ENCODE results near the gene ATP13A2.
"Not testable (repeated sequence)": the region's sequence is repeated elsewhere in the genome, so short reads cannot be mapped to it uniquely, and the experiment has no call there.

The ATP13A2 gene

DNA sequence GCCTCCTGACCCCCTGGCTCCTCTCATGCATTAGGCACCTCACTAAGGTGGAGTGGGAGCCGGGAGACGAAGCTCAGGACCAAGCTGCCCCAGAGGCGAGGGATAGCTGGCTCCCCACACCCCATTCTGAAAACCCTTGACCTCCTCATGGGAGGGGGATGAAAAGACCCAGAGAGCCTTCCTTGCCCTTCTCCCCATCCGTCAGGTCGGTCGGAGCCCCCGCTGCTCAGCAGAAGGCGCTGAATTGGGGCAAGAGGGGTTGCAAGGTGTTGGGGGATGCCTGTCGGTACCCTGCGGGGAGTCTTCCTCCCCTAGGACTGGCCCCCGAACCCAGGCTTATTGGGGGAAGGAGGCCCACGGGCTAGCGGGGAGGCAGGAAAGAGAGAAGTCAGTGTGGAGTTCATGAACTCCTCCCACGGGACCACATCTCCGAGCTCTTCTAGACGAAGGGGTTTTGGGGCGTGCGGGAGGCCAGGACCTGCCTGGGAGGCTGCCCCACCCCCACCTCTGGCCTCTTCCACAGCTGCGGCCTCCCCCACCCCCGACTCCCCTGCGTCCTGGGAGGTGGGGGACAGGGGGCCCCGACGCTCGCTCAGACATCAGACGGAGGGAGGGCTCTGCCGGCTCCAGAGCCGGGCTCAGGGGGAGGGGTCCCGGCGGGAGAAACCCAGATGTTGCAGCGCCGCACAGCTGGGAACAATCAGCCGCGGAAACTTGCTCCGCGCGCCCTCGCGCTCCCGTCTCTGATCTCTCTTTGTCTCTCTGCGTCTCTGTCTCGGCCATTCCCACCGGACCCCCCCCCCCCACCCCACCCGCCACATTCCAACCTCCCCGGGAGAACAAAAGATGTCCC lies 32.0 kb downstream of the ATP13A2 start:
- no peak for DNase-seq (ENCODE audit: low read depth in 3 of 3)

GRCh38 chr1:16978567-16979474 lies 32.9 kb downstream of the ATP13A2 start:
- no peak for DNase-seq (ENCODE audit: low read depth in 3 of 3)

DNA sequence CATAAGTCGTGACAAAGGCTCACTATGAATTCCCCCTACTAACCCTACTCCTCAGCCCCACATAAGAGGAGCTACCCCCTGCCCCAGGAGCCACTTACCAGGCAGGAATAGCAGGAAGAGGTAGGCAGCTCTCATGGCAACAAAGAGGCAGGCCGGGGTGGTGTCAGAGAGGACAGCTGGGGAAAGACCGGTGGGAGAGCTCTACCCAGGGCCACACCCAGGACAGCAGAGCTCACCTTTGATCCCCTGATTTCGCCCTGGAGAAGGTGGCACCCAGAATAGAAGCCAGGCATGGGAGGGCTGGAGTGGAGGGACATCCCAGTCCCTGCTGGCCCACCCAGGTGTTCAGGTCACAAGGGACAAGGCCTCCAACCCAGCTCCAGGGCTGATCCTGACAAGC lies 33.6 kb downstream of the ATP13A2 start:
- DNase-seq (ENCODE audit: low read depth in 3 of 3): no peak

DNA sequence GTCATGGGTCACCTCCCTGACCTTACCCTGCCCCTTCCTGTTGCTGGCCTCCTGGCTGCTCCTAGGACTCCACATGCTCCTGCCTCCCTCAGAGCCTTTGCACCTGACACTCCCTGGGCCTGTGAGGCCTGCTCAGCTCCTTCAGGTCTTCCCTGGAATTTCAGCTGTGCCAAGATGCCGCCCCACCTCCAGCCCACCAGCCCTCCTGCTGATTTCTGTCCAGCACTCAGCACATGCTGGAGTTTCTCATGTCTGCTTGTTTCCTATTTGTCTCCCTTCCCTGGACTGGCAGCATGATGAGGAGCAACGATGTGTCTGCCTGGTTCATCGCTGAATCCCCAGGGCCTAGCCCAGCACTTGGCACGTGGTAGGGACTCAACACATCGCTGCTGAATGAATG lies 34.4 kb downstream of the ATP13A2 start:
- no peak for DNase-seq (ENCODE audit: low read depth in 3 of 3)

- no peak for DNase-seq (ENCODE audit: low read depth in 3 of 3)
Observed at GRCh38 chr1:16976966-16977365, 34.8 kb downstream of the ATP13A2 start.

DNA sequence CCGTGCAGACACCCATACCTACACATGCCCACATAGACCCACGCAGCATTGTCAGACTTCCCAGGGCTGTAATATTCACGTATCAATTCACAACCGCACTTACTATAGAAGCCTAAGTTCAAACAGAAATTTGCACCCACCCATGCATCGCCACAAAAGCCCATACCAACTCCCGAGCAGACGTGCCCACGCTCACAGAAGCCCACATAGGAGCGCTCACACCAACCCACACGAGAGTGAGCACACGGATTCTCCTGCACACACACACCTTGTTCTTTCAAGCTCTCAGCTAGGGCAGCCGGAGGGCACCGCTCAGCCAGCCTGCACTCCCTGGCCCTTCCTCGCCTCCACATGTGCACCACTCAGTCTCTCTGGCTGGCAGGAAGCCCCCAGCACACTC lies 35.9 kb downstream of the ATP13A2 start:
- DNase-seq (ENCODE audit: low read depth in 3 of 3): no peak

DNA sequence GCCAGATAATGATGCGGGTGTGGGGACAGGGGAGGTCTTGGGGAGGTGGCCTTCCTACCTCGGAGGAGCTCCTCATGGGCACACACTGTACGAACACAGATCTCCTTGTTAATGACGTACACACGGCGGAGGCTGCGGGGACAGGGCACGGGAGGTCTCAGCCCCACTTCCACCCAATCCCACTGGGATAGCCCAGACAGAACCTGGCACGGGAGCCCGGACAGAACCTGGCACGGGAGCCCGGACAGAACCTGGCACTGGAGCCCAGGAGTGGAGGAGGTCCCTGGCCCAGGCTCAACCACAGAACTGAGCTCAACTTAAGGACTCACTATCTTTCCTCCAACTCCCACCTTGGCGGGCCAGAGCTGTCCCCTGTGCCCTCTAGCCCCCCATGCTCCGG lies 36.5 kb downstream of the ATP13A2 start:
- no peak for DNase-seq (ENCODE audit: low read depth in 3 of 3)

- DNase-seq (ENCODE audit: low read depth in 3 of 3): no peak
Observed at GRCh38 chr1:16973215-16973614, 38.5 kb downstream of the ATP13A2 start.

GRCh38 chr1:16972189-16972895 lies 39.4 kb downstream of the ATP13A2 start:
- DNase-seq (ENCODE audit: low read depth in 3 of 3): no peak

DNA sequence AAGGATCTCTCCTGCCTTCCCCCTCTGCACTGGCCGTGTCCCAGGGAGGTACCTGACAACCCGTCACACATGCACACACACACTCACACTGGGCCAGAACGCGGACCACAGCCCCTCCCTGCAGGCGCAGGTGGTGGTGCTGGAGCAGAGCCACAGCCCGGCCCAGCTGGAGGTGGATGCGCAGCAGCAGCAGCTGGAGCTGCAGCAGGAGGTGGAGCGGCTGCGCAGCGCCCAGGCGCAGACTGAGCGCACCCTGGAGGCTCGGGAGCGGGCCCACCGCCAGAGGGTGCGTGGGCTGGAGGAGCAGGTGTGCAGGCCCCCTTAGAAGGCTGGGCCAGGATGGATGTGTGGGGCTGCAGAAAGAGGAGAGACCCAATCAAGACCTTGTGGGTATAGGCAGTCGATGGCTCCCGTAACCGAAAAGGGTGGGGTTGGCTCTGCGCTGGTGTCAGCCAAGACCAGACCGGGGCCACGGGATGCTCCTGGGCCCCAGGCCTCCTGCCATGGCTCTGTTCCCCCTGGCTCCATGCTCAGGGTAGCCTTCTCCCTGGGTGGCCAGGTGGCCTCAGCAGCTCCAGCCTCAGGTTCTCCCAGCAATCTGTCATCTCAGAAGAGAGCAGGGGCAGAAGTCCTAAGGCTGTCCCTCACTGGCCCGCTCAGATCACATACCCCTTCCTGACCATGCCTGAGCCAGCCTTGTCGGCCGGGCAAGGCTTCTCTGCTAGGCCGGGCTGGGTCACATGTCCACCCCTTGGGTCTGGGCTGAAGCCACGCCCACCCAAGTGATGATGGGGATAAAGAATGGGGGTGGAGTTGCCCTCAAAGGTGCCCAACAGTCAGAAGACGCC lies 40.2 kb downstream of the ATP13A2 start:
- no peak for DNase-seq (ENCODE audit: low read depth in 3 of 3)

GRCh38 chr1:16970132-16970910 lies 41.4 kb downstream of the ATP13A2 start:
- DNase-seq (ENCODE audit: low read depth in 3 of 3): no peak

DNA sequence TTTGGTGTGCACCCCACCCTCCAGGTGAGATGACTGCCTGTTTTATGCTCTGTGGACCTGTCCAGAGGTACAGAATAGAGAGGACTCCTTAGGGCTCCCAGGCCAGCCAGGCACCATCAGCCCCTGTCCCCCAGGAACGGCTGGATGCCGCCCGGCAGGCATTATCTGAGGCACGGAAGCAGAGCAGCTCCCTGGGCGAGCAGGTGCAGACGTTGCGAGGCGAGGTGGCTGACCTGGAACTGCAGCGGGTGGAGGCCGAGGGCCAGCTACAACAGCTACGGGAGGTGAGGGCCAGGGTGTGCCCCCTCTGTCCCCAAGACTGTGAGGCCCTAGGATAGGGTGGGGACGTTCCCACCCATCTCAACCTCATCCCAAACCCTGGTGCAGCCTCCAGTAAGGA lies 42.1 kb downstream of the ATP13A2 start:
- DNase-seq (ENCODE audit: low read depth in 3 of 3): no peak

DNA sequence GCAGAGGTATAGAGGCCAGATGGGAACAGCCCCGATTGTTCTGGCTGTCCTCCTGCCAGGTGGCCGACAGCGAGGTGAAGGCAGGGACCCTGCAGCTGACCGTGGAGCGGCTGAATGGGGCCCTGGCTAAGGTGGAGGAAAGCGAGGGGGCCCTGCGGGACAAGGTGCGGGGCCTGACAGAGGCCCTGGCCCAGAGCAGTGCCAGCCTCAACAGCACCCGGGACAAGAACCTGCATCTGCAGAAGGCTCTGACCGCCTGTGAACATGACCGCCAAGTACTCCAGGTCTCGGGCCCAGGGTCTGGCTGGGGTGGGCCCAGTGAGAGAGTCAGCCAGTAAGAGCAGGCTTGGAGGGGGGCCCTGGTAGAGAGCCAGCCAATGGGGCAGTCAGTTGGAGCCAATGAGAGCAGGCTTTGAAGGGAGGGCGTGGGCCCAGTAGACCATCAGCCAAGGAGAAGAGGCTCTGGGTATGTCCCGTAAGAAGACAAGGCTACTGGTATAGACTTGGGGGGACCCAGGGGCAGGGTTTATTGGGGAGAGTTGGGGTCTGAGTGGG lies 42.6 kb downstream of the ATP13A2 start:
- DNase-seq (ENCODE audit: low read depth in 3 of 3): no peak

DNA sequence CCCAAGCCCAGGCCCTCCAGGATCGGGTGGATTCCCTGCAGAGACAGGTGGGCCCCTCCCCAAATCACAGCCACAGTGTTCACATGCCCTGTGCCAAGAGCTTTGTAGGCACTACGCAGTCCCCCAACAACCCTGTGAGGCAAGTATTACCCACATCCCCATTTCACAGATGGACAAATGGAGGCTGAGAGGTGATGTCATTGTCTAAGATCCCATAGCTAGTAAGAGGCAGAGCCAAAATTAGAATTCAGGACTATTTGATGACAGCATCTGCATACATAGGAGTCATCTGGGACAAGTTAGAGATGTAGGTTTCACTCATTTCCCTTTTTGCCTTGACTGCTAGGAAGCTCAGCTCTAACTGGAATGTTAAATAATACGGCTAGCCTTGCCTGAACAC lies 43.4 kb downstream of the ATP13A2 start:
- no peak for DNase-seq (ENCODE audit: low read depth in 3 of 3)

DNA sequence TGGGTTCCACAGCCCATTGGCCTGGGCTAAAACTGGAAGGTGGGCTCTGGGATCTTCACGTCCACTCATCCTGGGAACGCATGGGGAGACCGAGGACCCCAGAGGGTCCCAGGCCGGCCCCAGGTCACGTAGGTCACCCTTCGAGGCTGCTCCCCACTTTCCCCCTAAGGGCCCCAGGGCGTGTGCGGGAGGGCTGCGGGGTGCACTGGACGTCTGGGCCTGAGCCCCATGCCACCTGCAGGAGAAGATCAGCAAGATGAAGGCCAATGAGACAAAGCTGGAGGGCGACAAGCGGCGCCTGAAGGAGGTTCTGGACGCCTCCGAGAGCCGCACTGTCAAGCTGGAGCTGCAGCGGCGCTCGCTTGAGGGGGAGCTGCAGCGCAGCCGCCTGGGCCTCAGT lies 43.8 kb downstream of the ATP13A2 start:
- no peak for DNase-seq (ENCODE audit: low read depth in 3 of 3)

DNA sequence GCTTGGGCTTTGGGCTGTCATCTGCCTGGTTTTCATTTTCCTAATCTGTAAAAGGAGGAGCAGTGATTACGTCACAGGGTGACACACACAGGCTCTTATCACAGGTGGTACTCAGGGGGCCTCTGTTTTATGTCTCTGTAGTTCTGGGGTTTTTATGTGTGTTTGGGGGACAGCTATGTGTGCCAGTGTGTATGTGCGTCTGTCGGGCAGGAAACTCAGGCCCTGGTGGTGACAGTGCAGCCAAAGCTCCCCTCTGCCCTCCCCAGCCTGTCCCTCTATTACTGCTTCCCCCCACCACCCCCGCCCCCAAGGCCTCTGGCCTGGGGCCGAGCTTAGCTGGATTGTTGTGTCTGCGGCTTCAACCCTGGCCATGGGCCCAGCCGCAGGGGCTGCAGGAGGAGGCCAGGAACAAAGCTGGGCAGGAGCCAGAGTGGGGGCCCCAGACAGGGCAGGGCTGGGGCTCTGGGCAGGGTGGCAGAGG lies 44.6 kb downstream of the ATP13A2 start:
- no peak for DNase-seq (ENCODE audit: low read depth in 3 of 3)

- DNase-seq (ENCODE audit: low read depth in 3 of 3): no peak
Observed at GRCh38 chr1:16966282-16966681, 45.4 kb downstream of the ATP13A2 start.

DNA sequence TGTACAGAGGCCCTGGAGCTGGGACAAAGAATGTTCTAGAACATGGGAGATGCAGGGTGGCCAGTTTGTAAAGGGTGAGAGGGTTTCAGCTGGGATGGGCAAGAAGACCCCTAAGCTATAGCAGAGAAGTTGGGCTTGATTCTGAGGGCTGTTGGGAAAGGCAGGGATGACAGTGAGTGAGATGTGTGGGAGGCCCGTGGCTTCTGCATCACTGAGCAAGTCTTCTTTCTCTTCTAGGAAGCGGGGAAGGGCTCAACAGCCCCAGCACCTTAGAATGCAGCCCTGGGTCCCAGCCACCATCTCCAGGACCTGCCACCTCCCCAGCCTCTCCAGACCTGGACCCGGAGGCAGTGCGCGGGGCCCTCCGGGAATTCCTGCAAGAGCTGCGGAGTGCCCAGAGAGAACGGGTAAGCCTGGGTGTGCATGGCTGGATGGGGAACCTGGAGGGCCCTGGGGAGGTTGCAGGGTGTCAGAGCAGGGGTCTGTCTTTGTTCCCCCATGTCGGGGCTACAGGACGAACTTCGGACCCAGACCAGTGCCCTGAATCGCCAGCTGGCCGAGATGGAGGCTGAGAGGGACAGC lies 46.2 kb downstream of the ATP13A2 start:
- no peak for DNase-seq (ENCODE audit: low read depth in 3 of 3)

DNA sequence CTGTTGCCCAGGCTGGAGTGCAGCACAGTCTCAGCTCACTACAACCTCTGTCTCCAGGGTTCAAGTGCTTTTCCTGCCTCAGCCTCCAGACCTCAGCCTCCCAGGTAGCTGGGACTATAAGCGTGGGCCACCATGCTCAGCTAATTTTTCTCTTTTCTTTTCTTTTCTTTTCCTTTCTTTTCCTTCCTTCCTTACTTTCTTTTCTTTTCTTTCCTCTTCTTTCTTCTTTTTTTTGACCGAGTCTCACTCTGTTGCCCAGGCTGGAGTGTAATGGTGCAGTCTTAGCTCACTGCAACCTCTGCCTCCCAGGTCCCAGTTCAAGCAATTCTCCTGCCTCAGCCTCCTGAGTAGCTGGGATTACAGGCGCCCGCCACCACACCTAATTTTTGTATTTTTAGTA lies 47.6 kb downstream of the ATP13A2 start:
- not testable (repeated sequence) for DNase-seq (ENCODE audit: low read depth in 3 of 3)

Measured in stimulated activated CD4-positive, alpha-beta T cell treated with anti-CD3 and anti-CD28 coated beads, TNF-alpha, amount 100 ng/mL, for 4 hours (primary cell).